CD4-positive, alpha-beta T cell (primary cell): ENCODE data around the gene FOXN1. TPM values are rescaled to one million over a fixed set of nuclear protein-coding genes. Genes with fewer than 3 reads are reported as not detected.
A peak's percentile ranks its signal among the peaks of the same experiment; 100 is the strongest.

ENCODE experiments used
- ATAC-seq: fragments of 200-7000 bp; cut with Tn5 transposase; one replicate; pipeline ENCODE4 v1.10.0; 2022; ENCODE audit warnings: mild to moderate bottlenecking; ENCODE audit not compliant: poor library complexity
- CTCF ChIA-PET: fragments of 350-600 bp; sonication (Branson Sonifier 250); formaldehyde crosslinking; loops from one replicate; lab custom pipeline; 2021; ENCODE audit warnings: antibody characterized with exemption, inconsistent platforms; lab: Charles Lee
- POLR2A ChIA-PET: fragments of 350-600 bp; sonication (Branson Sonifier 250); formaldehyde crosslinking; loops from one replicate; lab custom pipeline; 2021; ENCODE audit warnings: antibody characterized with exemption, inconsistent platforms; lab: Charles Lee
- DNase-seq, 14 experiments: peaks; one replicate each; pipeline ENCODE4 v3.0.0-alpha.2; 2013 to 2020; ENCODE audit warnings: mixed read lengths in 2 of 14
- H3K27ac ChIP-seq, 2 donors: one replicate each; pipeline versions ENCODE4 v1.5.1 to v1.7.0; 2013; ENCODE audit warnings: low read length in 2 of 2, low read depth in 1 of 2, mild to moderate bottlenecking in 1 of 2
- H3K27me3 ChIP-seq, 2 experiments: 1 replicate in 1 of 2; 2 replicates in 1 of 2; pipeline versions ENCODE4 v1.6.1 to v1.7.0; 2013; ENCODE audit warnings: low read length in 2 of 2, control low read depth in 1 of 2, mild to moderate bottlenecking in 1 of 2, moderate library complexity in 1 of 2; ENCODE audit not compliant: insufficient read depth in 2 of 2, control insufficient read depth in 1 of 2
- H3K36me3 ChIP-seq: one replicate; pipeline ENCODE4 v1.6.1; 2013; ENCODE audit warnings: low read length, control low read depth; ENCODE audit not compliant: insufficient read depth
- H3K4me1 ChIP-seq: one replicate; pipeline ENCODE4 v1.6.1; 2013; ENCODE audit warnings: low read length, control low read depth; ENCODE audit not compliant: insufficient read depth
- H3K4me3 ChIP-seq: one replicate; pipeline ENCODE4 v1.5.1; 2013; ENCODE audit warnings: mild to moderate bottlenecking, low read length, moderate library complexity
- H3K9me3 ChIP-seq, 2 experiments: 1 replicate in 1 of 2; 2 replicates in 1 of 2; pipeline versions ENCODE4 v1.6.1 to v1.7.0; 2013; ENCODE audit warnings: low read length in 2 of 2, mild to moderate bottlenecking in 2 of 2, control low read depth in 1 of 2, moderate library complexity in 1 of 2; ENCODE audit not compliant: control insufficient read depth in 1 of 2, insufficient read depth in 1 of 2
- H3K27ac Mint-ChIP-seq: one replicate; pipeline ENCODE4 v1.8.0; 2020; ENCODE audit warnings: mixed read lengths
- H3K27me3 Mint-ChIP-seq: one replicate; pipeline ENCODE4 v1.8.0; 2021; ENCODE audit warnings: mixed read lengths
- H3K36me3 Mint-ChIP-seq: one replicate; pipeline ENCODE4 v1.8.0; 2021; ENCODE audit warnings: low read depth, mixed read lengths
- H3K4me1 Mint-ChIP-seq: one replicate; pipeline ENCODE4 v1.8.0; 2021; ENCODE audit warnings: low read depth, mixed read lengths
- H3K4me3 Mint-ChIP-seq: one replicate; pipeline ENCODE4 v1.8.0; 2020; ENCODE audit warnings: mild to moderate bottlenecking, mixed read lengths
- H3K9me3 Mint-ChIP-seq: one replicate; pipeline ENCODE4 v1.8.0; 2020; ENCODE audit warnings: mixed read lengths
- CTCF ChIP-seq: fragments of 200-600 bp; IDR thresholded peaks from one replicate; pipeline ENCODE4 v1.8.0; 2022; ENCODE audit warnings: antibody characterized with exemption, mild to moderate bottlenecking
- intact Hi-C, 2 experiments: fragments of 100-400 bp; cut with DNase I in 1 of 2; cut with micrococcal nuclease in 1 of 2; formaldehyde crosslinking; loops; one replicate each; pipeline versions ENCODE4 v1.15.1 to v1.9.0; 2023 to 2025; cut with DNase I, micrococcal nuclease
- total RNA-seq, 174 experiments: library from RNA in 2 of 174; stranded (reverse) in 2 of 174; gene quantifications; one replicate each; pipeline ENCODE4 v1.2.3 and lab custom pipeline; 2021 to 2026

FOXN1 gene
- total RNA-seq, 2 experiments from 2014 or later: not detected

GRCh38 chr17:28547096-28547622 lies 41.0 kb downstream of the FOXN1 start:
- intact Hi-C loops: loop anchor here in 1 of 2 experiments (5.0 to 10.0 kb wide), 2 partner anchors 65 to 162 kb away; partner anchors contain the start of gene RSKR
- Mint-ChIP-seq H3K27me3 (no peaks in the 10 kb centered on the region), H3K9me3 (no peaks in the 10 kb centered on the region), H3K36me3 (peaks cover 13% of the 10 kb centered on the region), H3K27ac (peak overlapping the region; percentile 93), H3K4me1 (peaks cover 49% of the 10 kb centered on the region), H3K4me3 (no peak overlapping the region)
- ATAC-seq: no peak
- ChIA-PET POLR2A (interaction anchor here (0.9 to 7.4 kb wide), 5 partner anchors 25 to 115 kb away, joined by 3 to 63 read pairs (median 6); partner anchors contain the start of genes ALDOC, PIGS, SDF2 and SPAG5), CTCF (interaction anchor here (1.0 to 1.2 kb wide), 2 partner anchors 24 to 66 kb away, joined by 4 read pairs; partner anchors contain the start of gene PIGS)
- no peak for TF ChIP-seq CTCF
- peak overlapping the region in 1 of 2 donors; percentile 76 for H3K27ac ChIP-seq
- peaks cover 50% of the 10 kb centered on the region for H3K4me1 ChIP-seq
- DNase-seq: no peak
- no peak overlapping the region for H3K4me3 ChIP-seq
- H3K9me3 ChIP-seq: no peaks in the 10 kb centered on the region
- no peaks in the 10 kb centered on the region for H3K27me3 ChIP-seq
- peaks cover 18% of the 10 kb centered on the region for H3K36me3 ChIP-seq

DNA sequence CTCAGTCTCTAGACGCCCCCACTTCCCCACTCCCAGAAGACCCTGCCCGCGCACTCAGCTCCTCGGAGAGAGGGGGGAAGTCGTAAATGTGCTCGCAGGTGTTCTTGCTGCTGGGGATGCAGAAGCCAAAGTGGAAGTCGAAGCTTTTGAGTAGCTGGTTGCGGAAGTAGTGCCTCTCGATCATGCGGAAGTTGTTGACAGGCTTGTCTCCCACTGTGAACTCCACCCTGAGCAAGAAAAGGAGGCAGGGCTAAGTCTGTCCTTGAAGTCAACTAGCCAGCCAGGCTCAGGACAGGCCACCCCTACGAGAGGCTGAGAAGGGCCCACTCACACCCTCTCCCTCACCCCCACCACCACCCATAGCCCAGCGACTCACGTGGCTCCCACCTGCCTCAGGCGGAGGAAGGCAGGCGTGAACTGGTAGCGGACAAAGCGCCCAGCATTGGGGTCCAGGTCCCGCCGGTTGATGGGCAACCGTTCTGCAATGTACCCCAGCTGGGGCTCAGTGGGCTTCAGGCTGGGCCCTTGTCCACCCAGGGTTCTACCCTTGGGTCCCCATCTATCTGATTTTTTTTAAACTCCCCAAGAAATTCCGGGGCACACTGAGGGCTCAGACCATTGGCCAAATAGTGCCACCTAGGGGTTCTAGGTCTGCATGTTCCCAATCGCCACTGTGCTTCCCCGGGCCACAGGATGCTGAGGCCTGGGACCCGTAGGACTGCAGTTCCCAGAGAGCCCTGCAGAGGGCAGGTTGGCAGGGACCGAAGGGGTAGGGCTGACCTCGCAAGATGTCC lies 41.7 kb downstream of the FOXN1 start:
- peak; percentile 69 for TF ChIP-seq CTCF
- no peak overlapping the region for H3K4me3 ChIP-seq
- peaks cover 18% of the 10 kb centered on the region for H3K36me3 ChIP-seq
- ATAC-seq: peak; percentile 21
- ChIA-PET POLR2A (interaction anchor here (0.9 to 7.4 kb wide), 6 partner anchors 24 to 114 kb away, joined by 3 to 63 read pairs (median 6); partner anchors contain the start of genes ALDOC, PIGS, SDF2 and SPAG5), CTCF (interaction anchor here (1.0 to 1.4 kb wide), 4 partner anchors 24 to 97 kb away, joined by 3 to 4 read pairs (median 4); partner anchors contain the start of genes BLTP2 and PIGS)
- H3K27ac Mint-ChIP-seq: peak overlapping the region; percentile 93
- H3K9me3 ChIP-seq: no peaks in the 10 kb centered on the region
- peak; percentile 32 to 81 (median 48) for DNase-seq
- intact Hi-C loops: loop anchor here (2.0 to 10.0 kb wide), 6 partner anchors 23 to 163 kb away; partner anchors contain the start of genes PIGS (in 1 of the 2), RSKR (in 1 of the 2) and SPAG5 (in 1 of the 2)
- peak overlapping the region; percentile 76 to 94 for H3K27ac ChIP-seq
- H3K9me3 Mint-ChIP-seq: no peaks in the 10 kb centered on the region
- H3K36me3 Mint-ChIP-seq: peaks cover 16% of the 10 kb centered on the region
- H3K27me3 Mint-ChIP-seq: no peaks in the 10 kb centered on the region
- no peaks in the 10 kb centered on the region for H3K27me3 ChIP-seq
- peaks cover 52% of the 10 kb centered on the region for H3K4me1 Mint-ChIP-seq
- peak overlapping the region; percentile 80 for H3K4me3 Mint-ChIP-seq
- H3K4me1 ChIP-seq: peaks cover 53% of the 10 kb centered on the region

- Mint-ChIP-seq H3K36me3 (peaks cover 22% of the 10 kb centered on the region), H3K27ac (peak overlapping the region; percentile 93), H3K4me3 (peak overlapping the region; percentile 76), H3K9me3 (no peaks in the 10 kb centered on the region), H3K4me1 (peaks cover 55% of the 10 kb centered on the region), H3K27me3 (no peaks in the 10 kb centered on the region)
- TF ChIP-seq CTCF: peak; percentile 14
- Histone ChIP-seq H3K27ac (peak overlapping the region; percentile 76 to 94), H3K4me1 (peaks cover 58% of the 10 kb centered on the region), H3K9me3 (no peaks in the 10 kb centered on the region), H3K4me3 (no peak overlapping the region), H3K27me3 (no peaks in the 10 kb centered on the region), H3K36me3 (peaks cover 22% of the 10 kb centered on the region)
- ATAC-seq (no peak), DNase-seq (no peak)
- ChIA-PET POLR2A (interaction anchor here (0.9 to 7.4 kb wide), 4 partner anchors 17 to 51 kb away, joined by 3 to 63 read pairs (median 10); partner anchors contain the start of genes ALDOC, PIGS and SPAG5), CTCF (interaction anchor here (0.6 to 1.4 kb wide), 4 partner anchors 28 to 97 kb away, joined by 3 to 4 read pairs (median 4); partner anchors contain the start of genes ALDOC and BLTP2)
- intact Hi-C loops: loop anchor here (2.0 to 10.0 kb wide), 6 partner anchors 22 to 164 kb away; partner anchors contain the start of genes PIGS (in 1 of the 2), RSKR (in 1 of the 2) and SPAG5 (in 1 of the 2)
Observed at GRCh38 chr17:28548417-28549130, 42.4 kb downstream of the FOXN1 start.
